Transverse colon (tissue), 4 donors: ENCODE results near the gene PPP6R2.

Experiments
- EP300 ChIP-seq: sonication (generic); formaldehyde crosslinking; IDR thresholded peaks from one replicate; pipeline ENCODE4 v1.6.1; 2017; ENCODE audit warnings: antibody characterized with exemption, low read depth
- POLR2A ChIP-seq: fragments of 450-650 bp; IDR thresholded peaks from one replicate; pipeline ENCODE4 v1.6.1; 2016; ENCODE audit warnings: antibody characterized with exemption, mild to moderate bottlenecking, moderate library complexity
- POLR2AphosphoS5 ChIP-seq, 3 donors: sonication (generic); formaldehyde crosslinking; IDR thresholded peaks; one replicate each; pipeline ENCODE4 v1.6.1; 2016; ENCODE audit warnings: antibody characterized with exemption in 3 of 3
- TF ChIP-seq, protein P1 (sequence below), 5 experiments: fragments of 200-600 bp in 3 of 5; fragments of 450-650 bp in 2 of 5; sonication (generic) in 3 of 5; IDR thresholded peaks; 1 replicate in 2 of 5; 2 replicates in 3 of 5; pipeline ENCODE4 v1.5.1; 2016 to 2017; ENCODE audit warnings: antibody characterized with exemption in 5 of 5, inconsistent platforms in 3 of 5, mild to moderate bottlenecking in 2 of 5, moderate library complexity in 1 of 5

DNA sequence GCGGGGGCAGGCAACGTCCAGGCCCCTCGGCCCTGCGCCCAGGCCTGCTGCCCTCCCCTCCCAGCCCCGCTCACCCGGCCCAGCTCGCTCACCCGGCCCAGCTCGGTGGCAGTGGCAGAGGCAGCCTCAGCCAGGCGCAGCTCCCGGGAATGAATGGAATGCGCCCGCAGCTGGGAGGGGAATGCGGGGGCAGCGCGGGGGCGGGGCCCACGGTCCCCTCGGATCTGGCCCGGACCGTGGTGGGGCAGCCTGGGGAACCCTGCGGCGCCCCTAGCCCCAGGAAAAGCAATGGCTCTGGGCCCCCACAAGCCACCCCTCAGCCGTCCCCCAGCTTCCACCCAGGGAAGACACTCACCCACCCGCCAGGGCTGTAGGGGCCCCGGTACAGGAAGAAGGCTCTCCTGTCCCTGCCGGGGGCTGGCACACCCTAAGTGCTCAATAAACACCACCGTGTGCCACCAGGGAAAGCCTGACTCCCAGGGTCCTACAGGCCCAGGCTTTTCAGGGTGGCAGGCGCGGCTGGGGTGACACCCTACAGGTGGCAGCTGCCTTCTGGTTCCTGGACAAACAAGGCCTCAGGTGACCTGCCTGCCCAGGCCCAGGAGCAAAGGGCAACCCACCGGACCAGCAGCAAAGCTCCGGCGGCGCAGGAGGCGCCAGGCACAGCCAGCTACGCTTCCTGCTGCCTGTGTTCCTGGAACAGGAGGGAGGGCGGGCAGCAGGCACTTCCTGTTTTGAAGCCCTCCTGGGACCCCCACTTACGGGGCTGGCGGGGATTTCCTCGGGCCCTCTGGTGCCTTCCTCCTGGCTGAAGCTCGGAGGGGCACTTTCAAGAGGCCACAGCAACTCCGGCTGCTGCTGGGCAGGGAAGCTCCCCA lies 49.4 kb upstream of the PPP6R2 start:
- TF ChIP-seq, protein P1, sequence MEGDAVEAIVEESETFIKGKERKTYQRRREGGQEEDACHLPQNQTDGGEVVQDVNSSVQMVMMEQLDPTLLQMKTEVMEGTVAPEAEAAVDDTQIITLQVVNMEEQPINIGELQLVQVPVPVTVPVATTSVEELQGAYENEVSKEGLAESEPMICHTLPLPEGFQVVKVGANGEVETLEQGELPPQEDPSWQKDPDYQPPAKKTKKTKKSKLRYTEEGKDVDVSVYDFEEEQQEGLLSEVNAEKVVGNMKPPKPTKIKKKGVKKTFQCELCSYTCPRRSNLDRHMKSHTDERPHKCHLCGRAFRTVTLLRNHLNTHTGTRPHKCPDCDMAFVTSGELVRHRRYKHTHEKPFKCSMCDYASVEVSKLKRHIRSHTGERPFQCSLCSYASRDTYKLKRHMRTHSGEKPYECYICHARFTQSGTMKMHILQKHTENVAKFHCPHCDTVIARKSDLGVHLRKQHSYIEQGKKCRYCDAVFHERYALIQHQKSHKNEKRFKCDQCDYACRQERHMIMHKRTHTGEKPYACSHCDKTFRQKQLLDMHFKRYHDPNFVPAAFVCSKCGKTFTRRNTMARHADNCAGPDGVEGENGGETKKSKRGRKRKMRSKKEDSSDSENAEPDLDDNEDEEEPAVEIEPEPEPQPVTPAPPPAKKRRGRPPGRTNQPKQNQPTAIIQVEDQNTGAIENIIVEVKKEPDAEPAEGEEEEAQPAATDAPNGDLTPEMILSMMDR (IDR thresholded peaks at IDR 0.05) = peak in 3 of 5 experiments; percentile 14 to 39 (median 34)
- TF ChIP-seq POLR2AphosphoS5 (IDR thresholded peaks at IDR 0.05) (peak in 2 of 3 donors; percentile 75 to 77), POLR2A (peak; percentile 54), EP300 (no peak)
